H9 (cell line): ENCODE data around the gene LCE1C. TPM values are rescaled to one million over a fixed set of nuclear protein-coding genes. Genes with fewer than 3 reads are reported as not detected.

ENCODE experiments used
- DNase-seq: peaks from one replicate; pipeline ENCODE4 v3.0.0-alpha.2; 2017
- H2AFZ ChIP-seq: one replicate; pipeline ENCODE4 v1.6.1; 2013; ENCODE audit warnings: mild to moderate bottlenecking, low read length, control low read depth, moderate library complexity
- H2AK5ac ChIP-seq: 2 replicates; pipeline ENCODE4 v1.6.1; 2013; ENCODE audit warnings: low read length, control low read depth, mixed read lengths; ENCODE audit not compliant: insufficient read length
- H2BK120ac ChIP-seq: one replicate; pipeline ENCODE4 v1.6.1; 2013; ENCODE audit warnings: low read depth, mild to moderate bottlenecking, low read length, control low read depth, inconsistent platforms; ENCODE audit not compliant: poor library complexity, severe bottlenecking
- H2BK12ac ChIP-seq: 2 replicates; pipeline ENCODE4 v1.6.1; 2013; ENCODE audit warnings: low read length, control low read depth, mixed read lengths, low read depth; ENCODE audit not compliant: insufficient read length
- H2BK15ac ChIP-seq: 2 replicates; pipeline ENCODE4 v1.6.1; 2013; ENCODE audit warnings: low read depth, low read length, control low read depth
- H2BK20ac ChIP-seq: one replicate; pipeline ENCODE4 v1.6.1; 2013; ENCODE audit warnings: low read depth, mild to moderate bottlenecking, low read length, control low read depth, inconsistent platforms; ENCODE audit not compliant: poor library complexity, severe bottlenecking
- H2BK5ac ChIP-seq: 2 replicates; pipeline ENCODE4 v1.6.1; 2013; ENCODE audit warnings: low read length, control low read depth, mixed read lengths; ENCODE audit not compliant: insufficient read length
- H3K14ac ChIP-seq: 2 replicates; pipeline ENCODE4 v1.6.1; 2013; ENCODE audit warnings: low read length, control low read depth; ENCODE audit not compliant: insufficient read depth
- H3K18ac ChIP-seq: 2 replicates; pipeline ENCODE4 v1.6.1; 2013; ENCODE audit warnings: low read depth, mild to moderate bottlenecking, mixed read lengths, low read length, control low read depth; ENCODE audit not compliant: insufficient read length
- H3K23ac ChIP-seq: 2 replicates; pipeline ENCODE4 v1.6.1; 2013; ENCODE audit warnings: low read length, control low read depth, mixed read lengths, low read depth; ENCODE audit not compliant: insufficient read length
- H3K23me2 ChIP-seq: 2 replicates; pipeline ENCODE4 v1.6.1; 2013; ENCODE audit warnings: low read depth, mild to moderate bottlenecking, mixed read lengths, low read length, control low read depth; ENCODE audit not compliant: insufficient read length, poor library complexity, severe bottlenecking
- H3K27ac ChIP-seq: 2 replicates; pipeline ENCODE4 v1.5.1; 2013; ENCODE audit warnings: low read length, control low read depth, mixed read lengths, low read depth; ENCODE audit not compliant: insufficient read length
- H3K27me3 ChIP-seq: 2 replicates; pipeline ENCODE4 v1.6.1; 2013; ENCODE audit warnings: low read length, control low read depth, inconsistent platforms; ENCODE audit not compliant: insufficient read depth
- H3K4ac ChIP-seq: 2 replicates; pipeline ENCODE4 v1.6.1; 2013; ENCODE audit warnings: low read depth, mild to moderate bottlenecking, control low read depth, inconsistent platforms, low read length, moderate library complexity
- H3K4me1 ChIP-seq: 2 replicates; pipeline ENCODE4 v1.6.1; 2013; ENCODE audit warnings: low read length, control low read depth, inconsistent platforms; ENCODE audit not compliant: insufficient read depth
- H3K4me2 ChIP-seq: 2 replicates; pipeline ENCODE4 v1.6.1; 2013; ENCODE audit warnings: low read length, control low read depth, mixed read lengths; ENCODE audit not compliant: insufficient read length, insufficient read depth
- H3K56ac ChIP-seq: 2 replicates; pipeline ENCODE4 v1.6.1; 2013; ENCODE audit warnings: low read depth, mild to moderate bottlenecking, mixed read lengths, low read length, control low read depth; ENCODE audit not compliant: insufficient read length
- H3K79me1 ChIP-seq: 2 replicates; pipeline ENCODE4 v1.6.1; 2013; ENCODE audit warnings: low read depth, mild to moderate bottlenecking, moderate library complexity, low read length, control low read depth, inconsistent platforms; ENCODE audit not compliant: insufficient read depth, poor library complexity, severe bottlenecking
- H3K79me2 ChIP-seq: 2 replicates; pipeline ENCODE4 v1.6.1; 2013; ENCODE audit warnings: low read length, control low read depth, inconsistent platforms; ENCODE audit not compliant: insufficient read depth
- H3K9ac ChIP-seq: 2 replicates; pipeline ENCODE4 v1.6.1; 2013; ENCODE audit warnings: low read length, control low read depth, mixed read lengths; ENCODE audit not compliant: insufficient read length; ENCODE audit errors: extremely low read depth
- H3K9me3 ChIP-seq: one replicate; pipeline ENCODE4 v1.6.1; 2013; ENCODE audit warnings: low read depth, low read length, inconsistent platforms; ENCODE audit not compliant: control insufficient read depth
- H3T11ph ChIP-seq: one replicate; pipeline ENCODE4 v1.6.1; 2013; ENCODE audit warnings: mild to moderate bottlenecking, low read length, control low read depth, inconsistent platforms
- H4K20me1 ChIP-seq: one replicate; pipeline ENCODE4 v1.6.1; 2013; ENCODE audit not compliant: control insufficient read depth, insufficient read length, insufficient read depth
- H4K5ac ChIP-seq: 2 replicates; pipeline ENCODE4 v1.6.1; 2013; ENCODE audit warnings: low read depth, mild to moderate bottlenecking, mixed read lengths, low read length, control low read depth; ENCODE audit not compliant: insufficient read length
- H4K8ac ChIP-seq: replicated peaks from 2 replicates; pipeline ENCODE4 v1.6.1; 2013; ENCODE audit warnings: low read length, control low read depth, mixed read lengths, low read depth; ENCODE audit not compliant: insufficient read length
- H4K91ac ChIP-seq: 2 replicates; pipeline ENCODE4 v1.6.1; 2013; ENCODE audit warnings: low read depth, mild to moderate bottlenecking, moderate library complexity, mixed read lengths, low read length, control low read depth; ENCODE audit not compliant: insufficient read length
- H3K27ac Mint-ChIP-seq, 3 experiments: 2 replicates in 2 of 3; 3 replicates in 1 of 3; pipeline ENCODE4 v1.8.0; 2020 to 2021; ENCODE audit warnings: mixed read lengths in 3 of 3, mild to moderate bottlenecking in 1 of 3, moderate library complexity in 1 of 3
- H3K27me3 Mint-ChIP-seq: 2 replicates; pipeline ENCODE4 v1.8.0; 2021; ENCODE audit warnings: low read depth, mild to moderate bottlenecking, moderate library complexity, mixed read lengths
- H3K36me3 Mint-ChIP-seq, 3 experiments: 2 replicates in 2 of 3; 3 replicates in 1 of 3; pipeline ENCODE4 v1.8.0; 2020 to 2021; ENCODE audit warnings: low read depth in 3 of 3, mixed read lengths in 3 of 3; ENCODE audit not compliant: insufficient read depth in 1 of 3
- H3K4me1 Mint-ChIP-seq, 2 experiments: 2 replicates each; pipeline ENCODE4 v1.8.0; 2020; ENCODE audit warnings: mixed read lengths in 2 of 2
- H3K4me3 Mint-ChIP-seq, 2 experiments: 2 replicates in 1 of 2; 3 replicates in 1 of 2; pipeline ENCODE4 v1.8.0; 2020 to 2021; ENCODE audit warnings: mild to moderate bottlenecking in 2 of 2, mixed read lengths in 2 of 2, moderate library complexity in 1 of 2
- H3K9me3 Mint-ChIP-seq, 2 experiments: 2 replicates in 1 of 2; 3 replicates in 1 of 2; pipeline ENCODE4 v1.8.0; 2020; ENCODE audit warnings: mild to moderate bottlenecking in 2 of 2, mixed read lengths in 2 of 2, moderate library complexity in 1 of 2
- WGBS: extraction: QIAGEN DNeasy Blood & Tissue Kit; methylation state at CpG from one replicate; pipeline ENCODE4 v1.1.7; 2013; ENCODE audit warnings: missing lambda C conversion rate, low lambda C conversion rate, mixed read lengths; ENCODE audit not compliant: insufficient read length; ENCODE audit errors: extremely low coverage; 5-methylcytosine and 5-hydroxymethylcytosine counted together
- total RNA-seq: library from RNA; stranded (reverse); gene quantifications from 2 replicates; pipeline ENCODE4 v1.2.1, GENCODE V29; 2021
- TF ChIP-seq, protein P1 (sequence below): fragments of 200-600 bp; sonication (generic); conservative IDR thresholded peaks from 3 replicates; pipeline ENCODE4 v1.8.0; 2021; ENCODE audit warnings: antibody characterized with exemption, mild to moderate bottlenecking

Gene LCE1C
- total RNA-seq, 1 experiment from 2014 or later: not detected

GRCh38 chr1:152842556-152842955 is 36.1 kb upstream of the LCE1C start, which contains the start of gene LCE6A:
LCE6A (plus strand) TSS chr1:152842856; CDS start chr1:152843521, 665 bp downstream.
- Histone ChIP-seq H3K4me1 (no peaks in the 10 kb centered on the region), H3K56ac (no peak within 1 kb of the TSS), H3K23ac (no peak within 1 kb of the TSS), H4K5ac (no peak within 1 kb of the TSS), H3K14ac (no peak within 1 kb of the TSS), H3K9ac (no peak within 1 kb of the TSS), H2BK120ac (no peak within 1 kb of the TSS), H3K79me2 (no peaks in the 10 kb centered on the region), H3K27me3 (no peaks in the 10 kb centered on the region), H2AFZ (no peak within 1 kb of the TSS), H2AK5ac (no peak within 1 kb of the TSS), H4K8ac (no peak within 1 kb of the TSS), H2BK12ac (no peak within 1 kb of the TSS), H3K9me3 (peaks cover 70% of the 10 kb centered on the region), H2BK20ac (no peak within 1 kb of the TSS), H3K79me1 (no peaks in the 10 kb centered on the region), H3K23me2 (no peaks in the 10 kb centered on the region), H3K18ac (no peak within 1 kb of the TSS), H3T11ph (no peak within 1 kb of the TSS), H3K4ac (no peak within 1 kb of the TSS), H4K20me1 (no peaks in the 10 kb centered on the region), H3K27ac (no peak within 1 kb of the TSS), H3K4me2 (no peak within 1 kb of the TSS), H4K91ac (no peak within 1 kb of the TSS), H2BK5ac (no peak within 1 kb of the TSS), H2BK15ac (no peak within 1 kb of the TSS)
- Mint-ChIP-seq H3K27me3 (no peaks in the 10 kb centered on the region), H3K27ac (no peak within 1 kb of the TSS; a peak in 1 of 7 replicates), H3K36me3 (peaks cover 0 to 27% (median 3%) of the 10 kb centered on the region in 3 experiments; a peak in 5 of 7 replicates), H3K4me3 (no peak within 1 kb of the TSS), H3K4me1 (no peaks in the 10 kb centered on the region), H3K9me3 (peaks cover 72 to 73% of the 10 kb centered on the region in 2 experiments)
- no peak for DNase-seq
- no CpG with 5 or more reads among the region's 3 CpGs for WGBS
- TF ChIP-seq, protein P1, sequence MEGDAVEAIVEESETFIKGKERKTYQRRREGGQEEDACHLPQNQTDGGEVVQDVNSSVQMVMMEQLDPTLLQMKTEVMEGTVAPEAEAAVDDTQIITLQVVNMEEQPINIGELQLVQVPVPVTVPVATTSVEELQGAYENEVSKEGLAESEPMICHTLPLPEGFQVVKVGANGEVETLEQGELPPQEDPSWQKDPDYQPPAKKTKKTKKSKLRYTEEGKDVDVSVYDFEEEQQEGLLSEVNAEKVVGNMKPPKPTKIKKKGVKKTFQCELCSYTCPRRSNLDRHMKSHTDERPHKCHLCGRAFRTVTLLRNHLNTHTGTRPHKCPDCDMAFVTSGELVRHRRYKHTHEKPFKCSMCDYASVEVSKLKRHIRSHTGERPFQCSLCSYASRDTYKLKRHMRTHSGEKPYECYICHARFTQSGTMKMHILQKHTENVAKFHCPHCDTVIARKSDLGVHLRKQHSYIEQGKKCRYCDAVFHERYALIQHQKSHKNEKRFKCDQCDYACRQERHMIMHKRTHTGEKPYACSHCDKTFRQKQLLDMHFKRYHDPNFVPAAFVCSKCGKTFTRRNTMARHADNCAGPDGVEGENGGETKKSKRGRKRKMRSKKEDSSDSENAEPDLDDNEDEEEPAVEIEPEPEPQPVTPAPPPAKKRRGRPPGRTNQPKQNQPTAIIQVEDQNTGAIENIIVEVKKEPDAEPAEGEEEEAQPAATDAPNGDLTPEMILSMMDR: no peak
